DMS 273 treated with DMSO at 0.1 percent for 48 hours (cell line): ENCODE data around the gene PNMA6E.
"Not testable (repeated sequence)": the region's sequence is repeated elsewhere in the genome, so short reads cannot be mapped to it uniquely, and the experiment has no call there.

Experiments
- DNase-seq: peaks from one replicate; lab custom pipeline; 2025; lab: John Stamatoyannopoulos, UW

The PNMA6E gene

GRCh38 chrX:153408221-153408721 lies 7.1 kb upstream of the PNMA6E start:
- DNase-seq: no peak

GRCh38 chrX:153407736-153408135 lies 6.6 kb upstream of the PNMA6E start:
- no peak for DNase-seq

DNA sequence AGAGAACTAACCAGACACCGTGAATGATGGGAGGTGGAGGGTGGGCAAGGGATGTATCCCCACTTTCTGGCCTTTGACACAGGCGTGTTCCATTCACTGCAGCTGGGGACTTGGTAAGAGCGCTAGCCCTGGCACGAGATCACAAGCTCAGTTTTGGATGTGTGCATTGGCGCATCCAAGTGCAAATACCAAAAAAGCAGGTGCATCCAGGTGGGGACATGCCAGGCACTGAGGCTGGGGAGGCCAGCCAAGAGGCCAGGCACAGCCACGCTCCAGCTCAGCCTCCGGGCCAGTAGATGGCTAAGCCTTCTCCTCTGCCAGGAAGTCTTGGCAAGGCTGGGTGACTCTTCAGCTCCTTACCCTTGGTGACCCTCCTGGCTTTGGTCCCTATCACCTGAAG lies 5.8 kb upstream of the PNMA6E start:
- no peak for DNase-seq

DNA sequence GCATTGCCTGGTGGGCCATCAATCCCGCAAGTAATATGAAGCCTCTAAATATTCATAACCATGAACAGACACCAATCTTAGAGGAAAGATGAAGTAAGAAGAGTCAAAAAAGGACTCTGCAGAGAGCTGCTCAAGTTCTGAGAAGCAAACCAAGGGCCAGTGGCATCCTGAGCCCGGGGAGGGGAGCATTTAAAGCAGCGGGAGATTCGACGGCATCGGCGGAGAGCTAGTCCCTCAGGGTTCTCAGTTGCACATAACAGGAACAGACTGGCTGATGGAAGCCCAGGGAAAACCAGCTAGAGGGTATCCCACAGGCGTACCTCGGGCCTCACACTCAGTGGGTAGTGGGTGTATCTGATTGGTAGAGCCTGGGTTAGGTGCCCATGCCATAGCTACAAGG lies 4.9 kb upstream of the PNMA6E start:
- no peak for DNase-seq

- DNase-seq: no peak
Observed at GRCh38 chrX:153405426-153405825, 4.3 kb upstream of the PNMA6E start.

DNA sequence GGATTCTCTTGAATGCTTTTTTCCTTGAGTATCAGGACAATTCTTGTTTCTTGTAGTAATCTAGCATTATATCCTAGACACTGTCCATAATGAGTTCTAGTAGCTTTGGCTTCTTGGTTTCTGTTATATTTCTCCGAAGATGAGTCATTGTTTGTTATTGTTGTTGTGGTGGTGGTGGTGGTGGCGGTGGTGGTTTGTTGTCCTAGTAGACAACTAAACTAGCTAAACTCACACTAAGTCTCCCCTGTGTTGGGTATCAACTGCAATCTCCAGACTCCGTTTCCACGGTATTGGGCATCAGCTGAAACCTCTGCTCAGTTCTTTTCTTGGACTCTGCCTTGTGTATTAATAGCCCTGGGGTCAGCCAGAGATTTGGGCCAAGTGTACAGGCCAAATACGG lies 3.2 kb upstream of the PNMA6E start:
- not testable (repeated sequence) for DNase-seq

- no peak for DNase-seq
Observed at GRCh38 chrX:153400146-153401132, 711 bp downstream of the PNMA6E start.

DNA sequence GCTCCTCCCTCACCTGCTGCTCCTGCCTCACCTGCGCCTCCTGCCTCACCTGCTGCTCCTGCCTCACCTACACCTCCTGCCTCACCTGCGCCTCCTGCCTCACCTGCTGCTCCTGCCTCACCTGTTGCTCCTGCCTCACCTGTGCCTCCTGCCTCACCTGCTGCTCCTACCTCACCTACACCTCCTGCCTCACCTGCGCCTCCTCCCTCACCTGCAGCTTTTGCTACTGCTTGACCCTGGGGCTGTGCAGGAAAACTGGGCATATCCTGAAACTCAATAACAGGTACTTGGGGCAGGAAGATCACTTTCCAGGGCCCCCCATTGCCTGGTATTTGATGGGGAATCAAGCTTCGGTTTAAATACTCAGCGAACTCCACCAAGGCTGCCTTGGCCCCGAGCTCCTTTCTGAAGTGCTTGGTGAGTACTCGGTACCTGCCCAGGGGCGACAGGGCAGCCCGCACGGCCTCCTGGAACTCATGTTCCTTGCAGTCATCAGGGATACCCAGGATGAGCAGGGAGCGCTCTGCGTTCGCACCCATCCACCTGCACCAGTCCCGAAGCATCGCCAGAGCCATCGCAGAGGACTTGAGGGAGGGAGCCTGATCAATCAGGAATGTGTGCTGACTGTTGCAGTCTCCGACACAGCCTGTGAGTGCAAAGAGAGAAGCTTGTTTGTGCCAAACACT lies 2.7 kb downstream of the PNMA6E start:
- DNase-seq: no peak

GRCh38 chrX:153397256-153397960 lies 3.7 kb downstream of the PNMA6E start:
- DNase-seq: no peak

DNA sequence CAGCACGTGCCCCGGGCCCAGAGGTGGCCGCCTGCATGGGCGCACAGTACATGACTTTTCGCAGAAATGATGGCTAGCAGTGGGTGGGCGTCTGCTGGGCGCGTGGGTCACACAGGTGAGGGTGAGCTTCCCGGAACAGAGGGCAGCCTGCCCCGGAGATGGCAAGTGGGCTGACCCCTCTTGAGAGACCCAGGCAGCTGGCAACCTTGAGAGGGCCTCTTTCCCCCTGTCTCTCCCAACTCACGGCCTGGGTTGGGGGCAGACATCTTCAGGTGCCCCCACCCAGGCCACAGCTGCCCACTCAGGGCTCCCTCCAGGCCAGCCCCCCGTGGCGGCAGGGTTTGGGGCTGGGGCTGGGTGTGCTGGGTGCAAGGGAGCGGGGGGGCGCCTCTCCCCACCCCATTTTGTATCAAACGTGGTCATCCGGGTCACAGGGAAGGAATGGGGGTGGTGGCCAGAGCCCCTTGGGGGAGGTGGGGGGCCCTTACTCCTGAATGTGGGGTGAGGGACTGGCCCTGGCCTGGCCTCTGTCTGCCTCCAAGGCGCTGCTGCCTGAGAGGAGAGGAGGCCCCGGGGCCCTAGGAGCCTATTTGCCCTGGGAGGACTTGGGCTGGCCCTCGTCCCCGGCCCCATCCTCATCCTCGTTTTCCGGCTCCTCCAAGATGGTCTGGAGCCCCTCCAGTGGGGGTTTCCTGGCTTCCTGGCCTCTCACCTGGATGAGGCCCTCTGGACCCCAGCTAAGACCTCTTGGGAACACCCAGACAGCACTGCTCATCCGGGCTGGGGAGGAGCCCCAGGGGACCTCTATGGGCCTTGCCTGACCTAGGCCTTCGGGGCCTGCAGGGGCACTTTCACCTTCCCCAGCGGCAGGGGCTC lies 4.6 kb downstream of the PNMA6E start:
- no peak for DNase-seq

GRCh38 chrX:153395613-153396319 lies 5.4 kb downstream of the PNMA6E start:
- DNase-seq: no peak

DNA sequence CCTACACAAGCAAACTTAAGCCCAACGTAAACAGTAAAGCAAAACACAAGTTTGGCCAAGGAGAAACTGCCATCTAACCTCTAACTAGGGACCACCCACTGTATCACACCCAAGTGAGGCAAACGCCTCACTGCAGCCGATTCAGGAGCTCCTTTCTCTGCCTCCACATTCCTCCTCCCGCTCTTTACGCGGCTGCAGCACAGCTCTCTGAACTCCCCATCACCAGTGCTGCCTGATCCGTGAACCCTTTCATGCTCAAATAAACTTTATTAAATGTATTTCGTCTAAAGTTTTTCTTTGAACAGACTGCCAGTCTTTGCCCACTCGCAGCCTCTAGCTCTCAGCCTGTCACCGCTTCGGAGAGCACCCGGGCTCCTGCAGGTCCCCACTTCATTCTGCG lies 6.5 kb downstream of the PNMA6E start:
- DNase-seq: no peak

- no peak for DNase-seq
Observed at GRCh38 chrX:153392642-153393321, 8.4 kb downstream of the PNMA6E start.

DNA sequence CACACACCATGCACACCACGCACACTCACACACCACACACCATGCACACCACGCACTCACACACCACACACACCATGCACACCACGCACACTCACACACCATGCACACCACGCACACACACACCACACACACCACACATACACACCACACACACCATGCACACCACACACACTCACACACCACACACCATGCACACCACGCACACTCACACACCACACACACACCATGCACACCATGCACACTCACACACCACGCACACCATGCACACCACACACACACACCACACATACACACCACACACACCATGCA lies 11.7 kb downstream of the PNMA6E start:
- DNase-seq: not testable (repeated sequence)

- no peak for DNase-seq
Observed at GRCh38 chrX:153388722-153389459, 12.3 kb downstream of the PNMA6E start.

- no peak for DNase-seq
Observed at GRCh38 chrX:153387987-153388721, 13.0 kb downstream of the PNMA6E start.

DNA sequence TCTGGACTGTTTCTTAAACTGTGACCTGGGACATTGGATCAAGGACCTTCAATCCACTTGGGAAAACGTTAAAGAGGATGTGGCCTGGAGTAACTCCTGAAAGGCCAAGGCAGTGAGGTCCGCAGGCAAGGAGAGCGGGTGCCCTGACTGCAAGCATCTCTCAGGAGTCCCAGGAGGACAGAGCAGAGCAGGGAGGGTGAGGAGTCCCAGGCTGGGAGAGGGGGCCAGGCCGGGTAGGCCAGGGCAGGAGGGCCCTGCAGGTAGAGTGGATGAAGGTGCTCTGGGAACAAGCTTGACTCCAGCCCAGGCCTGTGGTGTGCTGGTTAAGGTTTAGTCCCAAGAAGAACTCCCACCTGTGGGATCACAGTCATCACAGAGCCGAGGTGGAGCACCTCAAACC lies 13.8 kb downstream of the PNMA6E start:
- no peak for DNase-seq

- DNase-seq: no peak
Observed at GRCh38 chrX:153386097-153386496, 15.1 kb downstream of the PNMA6E start.

- not testable (repeated sequence) for DNase-seq
Observed at GRCh38 chrX:153384973-153385372, 16.2 kb downstream of the PNMA6E start.
